ENCODE results near the gene ASTN2. TPM values are rescaled to one million over a fixed set of nuclear protein-coding genes. Genes with fewer than 3 reads are reported as not detected.

ASTN2 gene
- total RNA-seq, 4 donors from 2014 or later = 0.94 to 5.6 (median 3.7) TPM

DNA sequence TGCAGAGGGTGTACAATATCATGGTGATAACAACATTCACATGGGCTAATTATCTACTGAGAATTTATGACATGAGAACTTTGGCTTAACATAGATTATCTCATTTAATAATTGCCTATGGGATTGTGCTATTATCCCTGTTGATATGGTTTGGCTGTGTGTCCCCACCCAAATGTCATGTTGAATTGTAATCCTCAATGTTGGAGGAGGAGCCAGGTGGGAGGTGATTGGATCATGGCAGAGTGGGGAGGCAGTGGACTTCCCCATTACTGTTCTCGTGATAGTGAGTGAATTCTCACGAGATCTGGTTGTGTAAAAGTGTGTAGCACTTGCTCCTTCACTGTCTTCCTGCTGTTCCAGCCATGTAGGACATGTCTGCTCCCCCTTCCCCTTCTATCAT, 541.4 kb downstream of the ASTN2 start:
- TF ChIP-seq POLR2A (IDR thresholded peaks at IDR 0.05) = no peak
- TF ChIP-seq, protein P1, sequence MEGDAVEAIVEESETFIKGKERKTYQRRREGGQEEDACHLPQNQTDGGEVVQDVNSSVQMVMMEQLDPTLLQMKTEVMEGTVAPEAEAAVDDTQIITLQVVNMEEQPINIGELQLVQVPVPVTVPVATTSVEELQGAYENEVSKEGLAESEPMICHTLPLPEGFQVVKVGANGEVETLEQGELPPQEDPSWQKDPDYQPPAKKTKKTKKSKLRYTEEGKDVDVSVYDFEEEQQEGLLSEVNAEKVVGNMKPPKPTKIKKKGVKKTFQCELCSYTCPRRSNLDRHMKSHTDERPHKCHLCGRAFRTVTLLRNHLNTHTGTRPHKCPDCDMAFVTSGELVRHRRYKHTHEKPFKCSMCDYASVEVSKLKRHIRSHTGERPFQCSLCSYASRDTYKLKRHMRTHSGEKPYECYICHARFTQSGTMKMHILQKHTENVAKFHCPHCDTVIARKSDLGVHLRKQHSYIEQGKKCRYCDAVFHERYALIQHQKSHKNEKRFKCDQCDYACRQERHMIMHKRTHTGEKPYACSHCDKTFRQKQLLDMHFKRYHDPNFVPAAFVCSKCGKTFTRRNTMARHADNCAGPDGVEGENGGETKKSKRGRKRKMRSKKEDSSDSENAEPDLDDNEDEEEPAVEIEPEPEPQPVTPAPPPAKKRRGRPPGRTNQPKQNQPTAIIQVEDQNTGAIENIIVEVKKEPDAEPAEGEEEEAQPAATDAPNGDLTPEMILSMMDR (IDR thresholded peaks at IDR 0.05) = no peak
- intact Hi-C loops (cut with DNase I) = no loop called here
- H3K4me3 ChIP-seq (replicated peaks in 1 of 3) = no peak overlapping the region
- H3K4me1 ChIP-seq = no peaks in the 10 kb centered on the region
- H3K9me3 ChIP-seq = no peaks in the 10 kb centered on the region
- no peak overlapping the region for H3K27ac ChIP-seq
- no peak for DNase-seq
- no peaks in the 10 kb centered on the region for H3K27me3 ChIP-seq
- 68 to 71% methylated on average over 2 of the region's 2 CpGs for WGBS, 2 donors
- no peaks in the 10 kb centered on the region for H3K36me3 ChIP-seq

DNA sequence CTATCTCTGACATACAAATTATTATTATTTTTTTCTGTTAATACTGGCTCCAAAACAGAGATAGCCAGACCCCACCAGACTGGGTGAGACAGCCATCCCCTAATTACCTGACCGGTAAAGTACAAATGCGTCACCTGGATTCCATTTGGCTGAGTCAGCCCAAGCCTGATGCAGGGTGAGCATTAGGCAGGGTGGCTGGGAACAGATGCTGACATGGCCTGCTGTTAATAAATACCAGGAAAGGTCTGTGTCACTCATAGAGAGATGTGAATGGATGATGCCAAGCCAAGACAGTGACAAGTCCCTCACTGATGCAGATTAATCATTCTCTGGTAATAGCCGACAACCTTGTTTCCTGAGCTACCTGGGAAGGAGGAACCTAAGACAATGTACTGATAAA, 544.3 kb downstream of the ASTN2 start:
- intact Hi-C loops (cut with DNase I) = no loop called here
- WGBS, 2 donors = 58 to 75% methylated on average over 3 of the region's 3 CpGs
- Histone ChIP-seq H3K27me3 (no peaks in the 10 kb centered on the region), H3K4me3 (replicated peaks in 1 of 3) (no peak overlapping the region), H3K9me3 (no peaks in the 10 kb centered on the region), H3K36me3 (no peaks in the 10 kb centered on the region), H3K27ac (no peak overlapping the region), H3K4me1 (no peaks in the 10 kb centered on the region)
- TF ChIP-seq POLR2A (IDR thresholded peaks at IDR 0.05) = no peak
- TF ChIP-seq, protein P1 (IDR thresholded peaks at IDR 0.05) = no peak
- no peak for DNase-seq

DNA sequence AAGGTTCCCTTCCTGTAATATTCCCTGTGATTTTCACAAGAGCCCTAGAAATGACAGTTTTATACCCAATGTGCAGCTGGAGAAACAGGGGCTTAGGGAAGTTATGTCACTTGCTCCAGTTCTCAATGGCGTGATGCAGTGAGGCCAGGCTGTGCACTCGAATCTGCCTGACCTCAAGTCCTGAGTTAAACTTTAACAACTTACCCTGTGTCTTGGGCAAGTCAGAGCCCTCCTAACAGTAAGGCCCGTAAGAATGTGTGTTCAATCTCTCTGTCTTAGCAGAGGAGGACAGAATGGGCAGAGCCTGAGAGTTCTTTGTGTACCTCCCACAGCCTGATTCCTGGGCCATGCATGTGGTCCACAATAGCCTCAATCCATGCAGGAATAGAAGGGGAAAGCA, 546.7 kb downstream of the ASTN2 start:
- H3K4me3 ChIP-seq (replicated peaks in 1 of 3) = no peak overlapping the region
- 65 to 66% methylated on average over 3 of the region's 3 CpGs for WGBS, 2 donors
- H3K9me3 ChIP-seq = no peaks in the 10 kb centered on the region
- intact Hi-C loops (cut with DNase I) = no loop called here
- H3K27me3 ChIP-seq = no peaks in the 10 kb centered on the region
- no peak for DNase-seq
- no peaks in the 10 kb centered on the region for H3K4me1 ChIP-seq
- TF ChIP-seq, protein P1 (IDR thresholded peaks at IDR 0.05) = no peak
- no peak for TF ChIP-seq POLR2A (IDR thresholded peaks at IDR 0.05)
- no peaks in the 10 kb centered on the region for H3K36me3 ChIP-seq
- no peak overlapping the region for H3K27ac ChIP-seq

DNA sequence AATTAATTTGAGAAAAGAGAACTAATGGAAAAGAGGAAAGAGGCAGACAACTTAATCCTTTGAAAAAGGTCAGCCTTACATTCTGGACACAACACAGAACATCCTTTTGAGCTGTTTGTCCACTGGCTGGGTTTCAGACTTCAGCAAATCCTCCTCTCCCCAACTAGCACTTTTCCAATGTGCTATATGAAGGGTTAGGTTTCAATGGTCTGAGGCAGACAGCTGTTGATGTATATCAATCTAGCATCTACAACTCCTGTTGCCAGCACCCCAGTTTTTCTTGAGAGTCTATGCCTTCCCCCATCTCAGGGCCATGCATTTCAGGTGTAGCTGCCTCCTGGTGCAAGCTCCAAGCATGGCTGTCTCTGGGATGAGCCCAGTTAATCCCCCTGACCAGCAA, 553.5 kb downstream of the ASTN2 start:
- intact Hi-C loops (cut with DNase I) = no loop called here
- no peak for DNase-seq
- Histone ChIP-seq H3K4me1 (peaks cover 0 to 3% of the 10 kb centered on the region in 2 donors), H3K9me3 (no peaks in the 10 kb centered on the region), H3K4me3 (replicated peaks in 1 of 3) (no peak overlapping the region), H3K27me3 (no peaks in the 10 kb centered on the region), H3K27ac (no peak overlapping the region), H3K36me3 (no peaks in the 10 kb centered on the region)
- TF ChIP-seq POLR2A (IDR thresholded peaks at IDR 0.05) = no peak

DNA sequence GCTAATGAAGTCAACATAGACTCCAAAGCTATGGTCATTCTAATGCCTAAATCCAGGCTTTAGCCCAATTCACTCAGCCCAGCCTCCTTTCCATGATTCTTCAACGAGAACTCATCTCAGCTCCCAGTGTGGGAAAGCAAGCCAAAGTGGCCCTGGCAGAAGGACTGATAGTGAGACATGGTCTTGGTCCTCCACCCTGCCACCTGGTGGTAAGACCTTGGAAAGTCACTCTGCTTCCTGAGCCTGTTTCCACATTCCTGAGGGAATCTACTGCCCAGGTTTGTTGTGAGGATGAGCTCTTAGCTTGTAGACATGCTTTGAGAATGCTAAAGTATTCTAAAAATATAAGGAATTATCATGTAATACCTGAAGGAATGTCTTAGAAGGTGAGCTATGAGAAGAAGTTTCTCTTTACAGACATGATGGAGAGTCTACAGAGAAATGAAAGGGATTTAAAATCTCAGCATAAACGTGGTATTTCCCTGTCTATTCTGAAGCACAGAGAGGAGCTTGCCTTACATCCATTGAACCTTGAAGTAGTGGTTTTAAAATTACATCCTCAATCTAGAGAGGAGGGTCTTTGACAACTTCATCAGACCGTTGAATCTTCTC, 554.2 kb downstream of the ASTN2 start:
- no peaks in the 10 kb centered on the region for H3K27me3 ChIP-seq
- TF ChIP-seq POLR2A (IDR thresholded peaks at IDR 0.05) = no peak
- TF ChIP-seq, protein P1 (IDR thresholded peaks at IDR 0.05) = peak in 5 of 6 experiments; percentile 44 to 64 (median 62)
- intact Hi-C loops (cut with DNase I) = no loop called here
- H3K4me3 ChIP-seq (replicated peaks in 1 of 3) = no peak overlapping the region
- 18 to 21% methylated on average over 3 of the region's 3 CpGs for WGBS, 2 donors
- DNase-seq = peak; percentile 70 to 77
- H3K36me3 ChIP-seq = no peaks in the 10 kb centered on the region
- no peaks in the 10 kb centered on the region for H3K9me3 ChIP-seq
- H3K4me1 ChIP-seq = peaks cover 0 to 3% of the 10 kb centered on the region in 2 donors
- no peak overlapping the region for H3K27ac ChIP-seq

Data from thyroid gland (tissue), 4 donors.